GM19351 (cell line): Measurements from ENCODE around the gene SRMS.

ENCODE experiments used
- ATAC-seq: cut with Tn5 transposase; IDR thresholded peaks from one replicate; pipeline ENCODE4 v1.9.1; 2021; ENCODE audit warnings: mild to moderate bottlenecking, moderate library complexity; ENCODE audit not compliant: unreplicated experiment

The SRMS gene

DNA sequence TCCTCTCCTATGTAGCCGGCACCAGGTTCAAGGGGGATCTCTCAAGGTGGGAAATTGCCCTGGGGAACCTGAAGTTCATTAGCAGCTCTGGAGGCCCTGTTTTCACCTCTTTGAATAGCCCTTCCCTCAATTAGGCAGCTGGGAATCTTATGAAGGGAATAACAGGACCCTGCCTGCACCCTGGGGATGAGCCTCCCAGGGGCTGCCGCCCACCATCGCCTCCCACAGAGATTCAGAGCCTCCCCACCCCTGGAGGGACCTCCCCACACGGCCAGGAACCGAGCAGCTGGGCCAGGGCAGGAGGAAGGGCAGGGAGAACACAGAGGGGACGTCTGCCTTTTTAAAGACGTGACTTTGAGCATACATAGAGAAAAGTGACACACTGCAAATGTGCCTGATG is 44.0 kb downstream of the SRMS start:
- ATAC-seq = no peak

GRCh38 chr20:63502671-63503172 is 44.8 kb downstream of the SRMS start:
- ATAC-seq = no peak

GRCh38 chr20:63501818-63502670 is 45.5 kb downstream of the SRMS start:
- no peak for ATAC-seq

DNA sequence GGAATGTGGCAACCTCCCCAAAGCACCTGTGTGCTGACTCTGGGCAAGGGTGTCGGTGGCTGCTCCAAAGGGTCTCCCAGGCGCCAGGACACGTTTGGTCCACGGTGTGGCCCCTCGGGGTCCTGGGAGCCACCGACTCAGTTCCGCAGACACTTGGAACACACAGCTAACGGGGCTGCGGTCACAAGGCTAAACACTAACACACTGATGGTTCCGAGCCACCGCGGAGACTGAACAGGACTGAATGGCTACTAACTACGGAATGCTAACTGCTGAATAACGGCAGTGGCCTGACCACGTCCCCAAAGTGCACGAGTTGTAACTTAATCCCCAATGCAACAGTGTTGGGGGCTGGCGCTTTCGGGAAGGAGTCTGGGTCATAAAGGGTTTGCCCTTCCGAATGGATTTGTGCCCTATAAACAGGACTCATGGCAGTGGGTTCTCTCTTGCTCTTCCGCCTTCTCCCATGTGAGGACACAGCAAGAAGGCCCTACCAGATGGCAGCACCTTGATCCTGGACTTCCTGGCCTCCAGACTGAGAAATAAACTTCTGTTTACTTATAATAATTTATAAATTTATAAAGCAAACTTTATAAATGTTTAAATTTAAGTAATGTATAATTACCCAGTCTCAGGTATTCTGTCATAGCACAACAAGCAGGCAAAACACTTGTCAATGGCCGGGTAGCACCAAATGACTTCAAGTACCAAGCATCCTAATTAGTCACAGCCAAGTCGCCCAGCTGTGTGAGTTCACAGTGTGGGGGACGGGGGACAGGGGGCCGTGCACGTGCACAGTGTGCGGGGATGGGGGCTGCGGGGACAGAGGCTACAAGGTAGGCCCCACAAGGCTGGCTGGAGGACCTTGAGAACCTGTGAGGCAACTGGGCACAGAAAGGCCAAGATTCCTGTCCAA is 46.4 kb downstream of the SRMS start:
- no peak for ATAC-seq

DNA sequence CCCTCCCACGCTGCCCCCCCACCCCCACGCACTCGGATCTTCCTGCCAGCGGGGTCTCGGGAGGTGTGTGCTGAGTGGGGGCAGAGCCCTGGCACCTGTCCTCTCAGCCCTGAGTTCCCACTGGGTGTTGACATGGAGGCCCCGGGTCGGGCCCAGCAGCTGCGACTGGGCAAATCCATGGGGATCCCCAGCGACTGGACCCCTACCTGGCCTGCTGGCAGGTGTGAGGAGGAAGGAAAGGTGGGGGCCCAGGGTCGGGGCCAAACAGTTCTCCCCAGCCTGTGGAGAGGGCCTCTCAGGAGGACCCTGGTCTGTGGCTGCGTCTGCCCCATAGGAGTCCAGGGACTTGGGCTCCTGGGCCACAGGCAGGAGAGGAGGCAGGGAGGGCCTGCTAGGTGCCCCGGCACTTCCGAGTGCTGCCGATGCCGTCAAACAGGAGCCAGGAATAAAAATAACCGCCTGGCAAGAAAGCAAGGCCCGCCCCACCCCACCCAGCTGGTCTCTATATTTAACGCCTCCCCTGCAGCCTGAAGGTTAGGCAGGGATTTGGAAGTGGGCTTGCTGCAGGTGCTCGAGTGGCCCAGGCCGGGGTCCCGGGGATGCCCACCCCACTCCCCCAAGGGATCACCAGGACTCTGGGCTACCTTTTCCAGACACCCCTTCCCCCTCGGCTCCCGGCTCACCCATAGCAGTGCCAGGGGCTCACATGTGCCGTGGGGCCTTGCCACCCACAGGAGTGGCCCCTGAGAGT is 47.2 kb downstream of the SRMS start:
- ATAC-seq = no peak

GRCh38 chr20:63499338-63499969 is 48.1 kb downstream of the SRMS start:
- ATAC-seq = no peak

- ATAC-seq = no peak
Observed at GRCh38 chr20:63498960-63499337, 48.6 kb downstream of the SRMS start, which contains the start of gene EEF1A2. Gene EEF1A2, minus strand, starts transcription at chr20:63499083. Its CDS starts 1,320 bp downstream, at chr20:63497763.

DNA sequence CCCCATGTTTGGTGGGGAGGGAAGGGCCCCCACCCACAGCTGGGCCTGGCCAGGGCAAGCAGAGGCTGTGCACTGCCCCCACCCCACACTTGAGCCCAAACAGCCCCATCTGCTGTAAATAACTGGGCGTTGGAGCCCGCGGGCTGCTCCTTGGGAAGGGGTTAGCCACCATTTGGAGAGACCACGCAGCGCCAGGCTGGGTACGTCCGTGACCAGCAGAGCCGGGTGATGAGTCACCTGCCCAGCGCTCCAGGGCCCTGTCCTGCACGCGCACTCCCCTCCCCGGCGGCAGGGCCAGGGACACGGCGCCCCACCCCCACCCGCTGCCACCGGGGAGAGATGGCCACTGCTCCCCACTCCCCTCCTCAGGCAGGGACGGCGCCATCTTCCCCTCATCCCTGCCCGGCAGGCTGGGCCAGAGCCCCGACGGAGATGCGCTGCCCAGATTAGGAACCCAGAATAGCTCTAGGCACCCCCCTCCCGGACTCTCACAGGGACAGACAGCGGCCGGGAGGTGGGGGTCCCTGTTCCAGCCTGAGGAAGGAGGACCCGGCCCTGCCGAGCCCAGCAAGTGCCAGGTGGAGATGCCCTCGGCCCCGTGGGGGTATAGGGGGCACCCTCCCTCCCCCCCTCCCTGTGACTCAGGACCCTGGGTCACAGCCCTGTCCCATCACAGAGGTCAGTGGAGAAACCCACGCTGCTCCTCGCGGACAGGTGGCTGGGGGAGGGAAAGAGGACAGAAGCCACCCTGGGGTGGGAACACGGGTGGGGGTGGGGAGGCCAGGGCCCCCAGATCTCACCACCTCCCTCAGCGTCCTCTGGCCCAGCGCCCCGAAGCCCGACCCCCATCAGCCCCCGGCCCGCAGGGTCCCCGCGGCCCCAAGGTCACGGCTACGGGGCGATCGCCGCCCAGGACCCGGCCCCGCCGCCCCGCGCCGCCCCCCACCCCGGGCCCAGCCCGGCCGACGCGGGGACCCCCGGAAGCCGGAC is 49.3 kb downstream of the SRMS start:
- no peak for ATAC-seq

DNA sequence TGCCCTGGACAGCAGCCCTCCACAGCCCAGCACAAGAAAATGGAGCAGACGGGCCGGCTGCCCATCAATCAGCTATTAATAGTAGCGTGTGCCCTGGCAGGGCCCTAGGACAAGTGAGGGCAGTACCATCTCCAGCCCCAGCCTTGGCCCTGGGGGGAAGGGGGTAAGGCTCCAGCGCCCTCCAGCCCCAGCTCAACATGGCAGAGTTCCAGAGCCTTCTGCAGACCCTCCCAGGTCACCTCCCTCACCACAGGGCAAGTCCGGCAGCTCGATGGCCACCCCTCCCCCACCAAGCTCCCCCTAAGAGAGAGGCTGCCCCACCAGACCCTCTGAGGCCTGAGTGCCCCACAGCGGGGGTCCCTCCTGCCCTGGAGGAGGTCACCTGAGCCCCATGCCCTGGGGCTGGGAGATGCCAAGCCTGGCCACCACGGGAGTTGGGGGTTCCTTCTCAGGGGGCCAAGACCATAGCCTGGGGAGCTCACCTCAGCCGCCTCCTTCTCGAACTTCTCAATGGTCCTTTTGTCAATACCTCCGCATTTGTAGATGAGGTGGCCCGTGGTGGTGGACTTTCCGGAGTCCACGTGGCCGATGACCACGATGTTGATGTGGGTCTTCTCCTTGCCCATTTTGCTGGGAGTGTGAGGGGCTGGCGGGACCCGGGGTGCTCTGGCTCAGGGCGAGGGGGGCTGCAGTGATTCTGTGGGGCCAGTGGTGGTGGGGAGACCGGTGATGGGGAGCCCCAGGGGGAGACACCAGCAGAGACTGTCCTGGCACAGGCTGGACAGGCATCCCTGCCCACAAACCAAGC is 50.2 kb downstream of the SRMS start:
- no peak for ATAC-seq

DNA sequence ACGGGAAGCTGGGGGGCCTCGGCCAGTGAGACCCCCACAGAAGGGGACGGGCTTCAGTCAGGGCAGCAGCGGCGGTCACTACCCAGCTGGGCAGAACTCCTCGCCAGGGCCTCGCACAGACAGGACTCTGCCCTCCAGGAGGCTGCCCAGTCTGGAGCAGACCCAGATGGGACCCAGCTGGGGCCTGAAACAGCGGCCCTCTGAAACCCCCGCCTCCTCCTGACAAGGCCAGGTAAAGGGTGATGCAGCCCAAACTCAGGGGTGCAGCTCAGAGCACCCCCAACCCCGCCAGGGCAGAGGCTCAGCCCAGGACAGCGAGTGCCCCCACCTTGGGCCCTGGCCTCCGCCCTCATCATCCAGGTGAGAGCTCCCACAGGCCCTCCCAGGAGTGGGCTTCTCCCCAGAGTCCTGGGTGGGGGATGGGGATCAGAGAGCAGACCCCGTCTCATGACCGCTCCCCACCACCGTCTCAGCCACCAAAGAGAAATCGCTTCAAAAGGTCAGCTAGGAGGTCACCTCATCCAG is 50.9 kb downstream of the SRMS start:
- ATAC-seq = no peak

DNA sequence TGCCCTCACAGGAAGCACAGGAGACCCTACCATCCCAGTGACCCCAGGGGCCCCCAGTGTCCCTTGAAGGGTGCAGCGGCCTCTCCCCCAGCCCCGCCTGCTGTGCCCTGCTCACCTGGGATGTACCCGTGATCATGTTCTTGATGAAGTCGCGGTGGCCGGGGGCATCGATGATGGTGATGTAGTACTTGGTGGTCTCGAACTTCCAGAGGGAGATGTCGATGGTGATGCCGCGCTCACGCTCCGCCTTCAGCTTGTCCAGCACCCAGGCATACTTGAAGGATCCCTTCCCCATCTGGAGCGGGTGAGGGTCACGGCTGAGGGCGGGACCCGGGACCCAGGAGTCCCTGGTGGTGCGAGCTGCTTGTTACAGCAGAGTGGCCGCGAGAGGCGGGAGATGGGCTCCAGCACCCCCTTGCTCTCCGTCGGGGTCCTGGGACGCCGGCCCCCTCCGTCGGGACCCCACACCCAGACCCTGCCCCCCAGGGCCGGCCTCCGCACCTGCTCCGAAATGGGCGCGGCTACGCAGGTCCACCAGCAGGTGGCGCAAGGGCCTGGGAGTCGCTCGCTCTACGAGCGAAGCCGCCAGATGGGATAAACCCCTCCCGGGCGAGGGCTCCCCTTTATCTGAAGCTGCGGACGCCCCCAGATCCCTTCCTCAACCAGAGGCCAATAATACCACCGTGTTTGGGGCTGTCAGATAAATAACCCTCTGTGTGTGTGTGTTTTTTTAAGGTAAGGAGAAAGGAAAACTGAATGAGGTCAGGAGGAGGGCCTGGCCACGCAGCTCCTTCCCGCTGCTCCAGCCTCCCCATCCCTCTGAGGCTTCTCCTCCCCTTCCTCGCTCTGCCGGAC is 51.6 kb downstream of the SRMS start:
- no peak for ATAC-seq

DNA sequence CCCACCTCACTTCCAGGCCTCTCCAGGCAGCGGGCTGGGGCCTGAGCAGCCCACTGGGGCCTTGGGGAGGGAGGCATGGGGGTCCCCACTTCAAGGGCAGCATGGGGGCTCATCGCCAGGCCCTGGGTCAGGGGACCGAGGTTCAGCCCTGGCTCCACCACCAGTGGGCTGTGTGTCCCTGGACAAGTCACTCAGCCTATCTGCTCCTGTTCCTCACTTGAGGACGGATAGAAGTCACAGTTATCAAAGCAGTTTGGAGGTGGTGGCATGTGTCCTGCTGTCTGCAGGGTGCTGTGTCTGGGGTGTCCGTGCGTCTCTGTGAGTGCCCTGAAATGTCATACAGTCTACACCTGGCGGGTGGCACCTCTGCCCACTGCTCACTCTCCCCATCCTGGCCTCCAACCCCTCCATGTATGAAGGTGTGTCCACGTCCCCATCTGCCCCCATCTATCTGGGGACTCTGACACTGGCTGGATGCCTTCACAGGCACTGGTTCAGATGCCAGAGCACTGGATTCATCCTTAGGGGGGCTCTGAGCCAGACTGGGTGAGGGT is 52.3 kb downstream of the SRMS start:
- ATAC-seq = no peak

GRCh38 chr20:63494420-63495166 is 53.0 kb downstream of the SRMS start:
- no peak for ATAC-seq

- ATAC-seq = no peak
Observed at GRCh38 chr20:63494084-63494419, 53.5 kb downstream of the SRMS start.

GRCh38 chr20:63493563-63494020 is 54.0 kb downstream of the SRMS start:
- ATAC-seq = no peak

GRCh38 chr20:63492982-63493381 is 54.6 kb downstream of the SRMS start:
- ATAC-seq = no peak
